Stomach (tissue), 4 donors: ENCODE measurements around the gene FTSJ3.

Experiments used
- CTCF ChIP-seq, 7 experiments: fragments of 450-650 bp in 4 of 7; fragments of 200-600 bp in 3 of 7; sonication (generic) in 3 of 7; IDR thresholded peaks; one replicate each; pipeline ENCODE4 v1.5.1; 2016 to 2019; ENCODE audit warnings: antibody characterized with exemption in 7 of 7, control low read depth in 2 of 7, mild to moderate bottlenecking in 1 of 7
- POLR2A ChIP-seq, 4 donors: fragments of 450-650 bp; IDR thresholded peaks; one replicate each; pipeline ENCODE4 v1.6.1; 2016; ENCODE audit warnings: antibody characterized with exemption in 4 of 4, control low read depth in 2 of 4, mild to moderate bottlenecking in 1 of 4, moderate library complexity in 1 of 4

- TF ChIP-seq CTCF (IDR thresholded peaks at IDR 0.05) (no peak), POLR2A (IDR thresholded peaks at IDR 0.05) (no peak)
Measured at GRCh38 chr17:63833741-63834373, 6.4 kb upstream of the FTSJ3 start.
